ENCODE data around the gene TXNRD1.
"Not testable (repeated sequence)": the region's sequence is repeated elsewhere in the genome, so short reads cannot be mapped to it uniquely, and the experiment has no call there.

The TXNRD1 gene

DNA sequence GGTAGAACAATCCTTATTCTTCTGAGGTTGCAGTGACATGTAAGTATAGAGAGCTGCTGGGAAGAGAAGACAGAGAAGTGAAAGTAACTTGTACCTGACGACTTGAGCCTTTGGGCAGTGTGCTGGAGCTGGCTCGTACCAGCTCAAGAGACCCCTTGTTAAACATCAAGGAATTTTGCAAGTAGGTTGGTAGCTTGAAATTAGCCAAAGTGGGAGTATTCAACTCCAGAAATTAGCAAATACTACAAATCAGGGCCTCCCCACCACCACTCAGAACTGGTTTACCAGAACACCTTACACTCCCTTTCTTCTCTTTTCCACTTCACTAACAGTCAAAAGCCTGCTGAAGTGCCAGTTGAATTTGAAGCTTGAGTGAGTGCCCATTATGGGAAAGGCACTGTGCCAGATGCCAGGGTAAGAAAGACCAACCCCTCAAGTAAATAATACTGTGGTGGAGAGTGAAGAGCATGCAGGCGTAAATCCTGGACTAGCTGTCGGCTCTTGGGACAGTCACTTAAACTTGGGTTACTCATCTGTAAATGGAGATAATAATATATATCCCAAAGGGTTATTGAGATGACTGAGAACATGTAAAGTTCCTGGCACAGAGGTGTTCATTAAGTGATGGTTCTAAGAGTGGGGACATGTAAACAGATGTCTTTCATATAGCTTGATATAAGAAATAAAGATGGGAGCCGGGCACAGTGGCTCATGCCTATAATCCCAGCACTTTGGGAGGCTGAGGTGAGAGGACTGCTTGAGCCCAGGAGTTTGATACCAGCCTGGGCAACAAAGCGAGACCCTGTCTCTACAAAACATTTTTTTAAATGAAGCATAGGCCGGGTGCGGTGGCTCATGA is 60.9 kb downstream of the TXNRD1 start:
- no peak for FAIRE-seq

DNA sequence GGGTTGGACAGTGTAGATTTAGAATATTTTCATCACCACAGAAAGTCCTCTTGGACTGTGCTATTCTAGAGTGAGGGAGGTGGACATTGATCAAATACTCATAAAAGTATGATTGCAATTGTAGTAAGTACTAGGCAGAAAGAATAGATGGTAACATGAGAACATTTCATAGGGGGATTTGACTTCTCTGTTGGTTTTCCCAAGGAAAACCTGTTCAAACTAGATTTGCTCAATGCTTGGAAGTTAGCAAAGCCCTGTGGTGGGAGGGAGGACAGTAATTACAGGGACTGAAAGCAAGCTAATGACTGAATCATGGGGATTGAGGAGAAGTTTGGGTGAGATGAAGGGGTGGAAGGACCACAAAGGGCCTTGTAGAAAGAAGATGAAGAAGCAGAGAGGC is 63.6 kb downstream of the TXNRD1 start:
- DNase-seq (ENCODE audit: insufficient read length, low spot score) (no peak), FAIRE-seq (no peak)

More for the DNA sequence above, 60.9 kb downstream of the TXNRD1 start:
- DNase-seq (ENCODE audit: insufficient read length, low spot score) = no peak

DNA sequence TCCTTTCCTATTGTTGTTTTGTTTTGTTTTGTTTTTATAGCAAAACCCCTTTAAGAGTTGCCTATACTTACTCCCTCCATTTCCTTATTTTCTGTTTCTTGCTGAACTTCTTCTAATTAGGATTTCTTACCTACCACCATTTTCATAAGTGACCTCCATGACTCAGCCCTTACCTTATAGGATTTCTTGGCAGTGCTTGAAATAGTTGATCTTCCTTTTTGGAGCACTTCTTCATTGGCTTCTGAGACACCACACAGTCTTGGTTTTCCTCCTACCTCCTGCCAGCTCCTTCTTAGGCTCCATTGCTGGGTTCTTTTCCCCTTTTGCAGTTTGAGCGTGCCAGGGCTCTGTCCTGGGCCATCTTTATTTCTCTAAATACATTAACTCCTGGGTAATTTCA is 64.5 kb downstream of the TXNRD1 start:
- no peak for FAIRE-seq

DNA sequence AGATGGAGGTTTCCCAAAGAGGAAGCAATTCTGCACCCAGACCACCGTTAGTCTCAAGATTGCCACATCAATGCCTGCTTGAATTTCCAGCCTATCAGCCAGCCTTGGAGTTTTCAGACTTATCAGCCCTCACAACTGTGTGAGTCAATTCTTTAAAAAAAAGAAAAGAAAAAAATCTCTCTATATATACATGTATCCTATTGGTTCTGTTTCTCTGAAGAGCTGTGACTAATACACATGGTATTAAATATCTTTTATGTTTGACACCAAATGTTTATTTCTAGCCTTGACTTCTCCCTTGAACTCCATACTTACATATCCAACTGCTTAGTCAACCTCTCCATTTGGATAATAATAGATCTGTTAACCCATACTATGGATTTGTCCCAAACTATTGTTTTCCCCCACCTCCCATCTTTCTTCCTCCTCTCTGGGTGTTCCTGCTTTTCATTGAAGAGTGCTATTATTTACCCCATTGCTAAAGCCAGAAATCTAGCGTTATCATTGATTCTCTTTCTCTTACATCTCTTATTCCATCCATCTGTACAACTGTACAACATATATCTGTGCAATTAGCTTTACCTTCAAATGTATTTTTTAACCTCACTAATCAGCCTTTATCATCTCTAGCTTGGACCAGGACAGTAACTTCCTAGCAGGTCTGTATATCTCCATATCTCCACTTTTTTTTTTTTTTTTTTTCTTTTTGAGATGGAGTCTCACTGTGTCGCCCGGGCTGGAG is 65.3 kb downstream of the TXNRD1 start:
- no peak for FAIRE-seq
- DNase-seq (ENCODE audit: insufficient read length, low spot score) = peak; percentile 68

More for the DNA sequence above, 64.5 kb downstream of the TXNRD1 start:
- no peak for DNase-seq (ENCODE audit: insufficient read length, low spot score)

DNA sequence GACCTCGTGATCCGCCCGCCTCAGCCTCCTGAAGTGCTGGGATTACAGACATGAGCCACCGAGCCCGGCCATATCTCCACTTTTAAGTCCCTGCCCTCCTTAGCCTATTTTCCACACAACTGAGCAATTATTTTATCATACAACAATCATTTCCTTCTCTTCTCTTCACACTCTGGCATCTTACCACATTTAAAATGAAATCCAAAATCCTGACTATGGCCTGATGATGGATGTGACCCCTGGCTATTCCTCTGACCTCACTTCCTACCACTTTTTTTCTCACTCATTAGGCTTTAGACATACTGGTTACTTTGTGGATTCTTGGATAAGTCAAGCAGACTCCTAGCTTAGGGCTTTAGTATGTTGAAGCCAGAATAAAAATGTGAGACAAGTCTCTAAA is 66.1 kb downstream of the TXNRD1 start:
- DNase-seq (ENCODE audit: insufficient read length, low spot score) (no peak), FAIRE-seq (no peak)

DNA sequence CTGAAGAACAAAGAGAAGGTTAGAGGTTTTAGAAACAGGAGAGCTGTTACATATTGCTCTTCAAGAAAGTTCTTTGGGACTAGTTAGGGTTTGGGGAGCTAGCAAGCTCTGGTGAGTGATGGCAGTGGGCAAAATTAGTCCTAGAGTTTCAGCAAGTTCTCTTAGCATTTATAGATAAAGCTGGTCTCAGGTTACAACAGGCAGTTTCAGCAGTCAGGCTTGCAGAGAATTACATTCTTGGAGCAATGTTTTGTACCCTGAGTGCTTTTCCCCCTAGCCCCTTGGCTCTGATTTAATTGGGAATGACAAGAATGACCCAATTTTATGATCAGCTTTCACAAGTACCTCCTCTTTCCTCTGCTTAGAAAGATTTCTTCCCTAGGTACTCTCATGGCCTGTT is 66.5 kb downstream of the TXNRD1 start:
- DNase-seq (ENCODE audit: insufficient read length, low spot score) (no peak), FAIRE-seq (no peak)

DNA sequence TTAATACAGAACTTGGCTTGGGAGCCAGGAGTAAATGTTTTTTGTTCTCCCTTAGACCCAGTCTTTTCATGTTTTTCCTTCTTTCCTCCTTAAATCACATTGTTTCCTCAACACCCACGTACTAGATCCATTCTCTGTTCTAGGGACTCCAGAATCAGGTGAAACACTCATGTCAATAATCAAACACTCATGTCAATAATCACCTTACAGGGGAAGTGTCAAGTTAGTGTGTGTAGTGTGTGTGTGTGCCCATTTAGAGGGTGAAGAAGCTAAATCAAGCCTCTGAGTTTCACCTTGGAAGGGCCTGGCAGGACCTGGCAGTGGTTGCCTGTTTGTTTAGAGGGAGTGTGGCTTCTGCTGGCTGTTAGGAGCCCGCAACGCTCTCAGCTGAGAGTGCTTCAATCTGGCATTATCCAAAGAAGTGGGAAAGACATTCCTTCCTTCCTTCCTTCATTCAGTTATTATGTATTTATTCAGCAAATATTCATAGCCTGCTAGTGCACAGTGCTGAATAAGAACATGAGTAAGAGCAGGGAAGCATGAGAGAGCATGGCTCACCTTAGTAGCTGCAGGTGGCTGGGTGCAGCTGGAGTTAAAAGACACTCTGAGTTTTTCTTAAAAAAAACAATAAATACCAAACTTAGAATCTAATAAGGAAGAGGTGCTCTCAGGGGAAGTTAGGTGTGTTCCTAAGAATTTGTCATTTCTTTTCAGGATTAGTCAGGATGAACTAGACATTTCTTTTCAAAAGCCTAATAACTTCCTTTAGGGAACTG is 70.3 kb downstream of the TXNRD1 start:
- DNase-seq (ENCODE audit: insufficient read length, low spot score) (no peak), FAIRE-seq (no peak)

DNA sequence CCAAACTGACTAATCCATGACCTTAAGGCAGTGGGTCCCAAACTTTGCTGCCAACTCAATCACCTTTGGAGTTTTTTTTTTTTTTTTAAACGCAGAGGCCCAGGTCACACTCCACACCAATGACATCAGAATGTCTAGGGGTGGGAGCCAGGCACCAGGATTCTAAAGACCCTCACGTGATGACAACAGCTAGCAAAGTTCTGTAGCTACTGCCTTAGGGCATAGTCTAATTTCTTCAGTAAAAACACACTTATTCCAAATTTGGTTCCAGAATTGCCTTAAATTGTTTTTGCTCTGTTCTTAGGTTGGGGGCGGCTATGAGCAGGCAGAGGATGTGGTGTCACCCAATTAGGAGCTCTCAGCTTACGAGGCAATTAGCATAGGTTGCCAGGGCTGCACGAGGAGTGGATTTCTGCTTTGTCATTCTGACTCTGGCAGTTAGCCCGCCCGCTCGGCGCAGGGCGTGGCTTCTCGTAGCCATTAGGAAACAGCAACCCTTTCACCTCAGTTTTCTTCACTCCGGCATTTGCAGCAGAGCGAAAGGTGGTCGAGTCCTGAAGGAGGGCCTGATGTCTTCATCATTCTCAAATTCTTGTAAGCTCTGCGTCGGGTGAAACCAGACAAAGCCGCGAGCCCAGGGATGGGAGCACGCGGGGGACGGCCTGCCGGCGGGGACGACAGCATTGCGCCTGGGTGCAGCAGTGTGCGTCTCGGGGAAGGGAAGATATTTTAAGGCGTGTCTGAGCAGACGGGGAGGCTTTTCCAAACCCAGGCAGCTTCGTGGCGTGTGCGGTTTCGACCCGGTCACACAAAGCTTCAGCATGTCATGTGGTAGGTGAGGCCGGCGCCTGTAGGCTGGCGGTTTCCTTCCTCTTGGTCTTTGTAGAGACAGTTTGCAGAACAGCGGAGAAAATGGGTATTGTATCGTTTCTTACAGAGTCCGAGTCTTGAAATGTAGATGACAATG is 71.2 kb downstream of the TXNRD1 start:
- DNase-seq (ENCODE audit: insufficient read length, low spot score) (peak; percentile 85), FAIRE-seq (peak; percentile 57)

DNA sequence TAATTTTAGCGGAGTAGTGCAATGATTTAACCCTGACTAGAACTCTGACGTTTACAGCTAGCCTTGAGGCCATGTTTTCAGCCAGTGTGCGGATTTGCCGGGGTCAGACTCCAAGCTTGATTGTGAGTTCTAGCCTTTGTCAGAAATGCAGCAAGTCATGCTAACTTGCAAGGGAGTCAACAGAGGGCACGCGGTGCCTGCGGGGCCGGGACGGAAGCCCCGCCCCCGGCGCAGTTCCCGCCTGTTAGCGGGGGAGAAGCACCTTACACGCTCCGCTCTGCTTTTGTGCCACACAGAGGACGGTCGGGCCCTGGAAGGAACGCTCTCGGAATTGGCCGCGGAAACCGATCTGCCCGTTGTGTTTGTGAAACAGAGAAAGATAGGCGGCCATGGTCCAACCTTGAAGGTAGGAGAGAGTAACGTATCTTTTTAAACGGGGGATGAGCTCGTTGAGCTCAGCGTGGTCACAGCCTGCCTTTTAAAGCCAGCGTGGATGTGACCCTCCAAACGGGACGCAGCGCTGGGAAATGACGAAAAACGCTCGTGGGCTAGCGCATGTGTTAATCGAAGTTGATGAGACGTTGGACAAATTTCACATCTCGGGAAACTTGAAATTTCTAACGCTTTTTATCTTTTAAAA is 73.2 kb downstream of the TXNRD1 start:
- DNase-seq (ENCODE audit: insufficient read length, low spot score) (peak; percentile 80), FAIRE-seq (peak; percentile 55)

DNA sequence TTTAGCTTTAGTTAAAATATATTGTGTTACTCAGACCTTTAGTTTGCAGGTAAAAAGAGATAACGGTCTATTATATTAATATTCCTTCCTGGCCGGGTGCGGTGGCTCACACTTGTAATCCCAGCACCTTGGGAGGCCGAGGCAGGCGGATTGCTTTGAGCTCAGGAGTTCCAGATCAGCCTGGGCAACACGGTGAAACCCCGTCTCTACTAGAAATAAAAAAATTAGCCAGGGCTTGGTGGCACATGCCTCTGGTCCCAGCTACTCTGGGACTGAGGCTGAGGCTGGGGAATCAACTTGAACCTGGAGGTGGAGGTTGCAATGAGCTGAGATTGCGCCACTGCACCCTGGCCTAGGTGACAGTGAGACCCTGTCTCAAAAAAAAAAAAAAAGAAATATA is 74.7 kb downstream of the TXNRD1 start:
- DNase-seq (ENCODE audit: insufficient read length, low spot score) (no peak), FAIRE-seq (no peak)

DNA sequence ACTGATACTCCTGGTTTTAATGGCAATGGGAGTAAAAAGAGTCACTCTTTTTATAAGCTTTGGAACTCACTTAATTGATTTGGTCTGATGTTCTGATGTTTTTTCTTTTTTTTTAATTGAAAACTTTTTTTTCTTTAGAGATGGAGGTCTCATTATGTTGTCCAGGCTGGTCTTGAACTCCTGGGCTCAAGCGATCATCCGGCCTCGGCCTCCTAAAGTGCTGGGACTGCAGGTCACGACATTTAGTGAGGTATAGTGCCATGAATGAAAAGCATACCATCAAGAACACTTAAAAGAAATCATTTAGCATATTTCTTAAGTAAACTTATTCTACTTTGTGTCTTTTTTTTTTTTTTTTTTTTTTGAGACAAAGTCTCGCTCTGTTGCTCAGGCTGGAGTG is 75.3 kb downstream of the TXNRD1 start:
- FAIRE-seq (no peak), DNase-seq (ENCODE audit: insufficient read length, low spot score) (no peak)

DNA sequence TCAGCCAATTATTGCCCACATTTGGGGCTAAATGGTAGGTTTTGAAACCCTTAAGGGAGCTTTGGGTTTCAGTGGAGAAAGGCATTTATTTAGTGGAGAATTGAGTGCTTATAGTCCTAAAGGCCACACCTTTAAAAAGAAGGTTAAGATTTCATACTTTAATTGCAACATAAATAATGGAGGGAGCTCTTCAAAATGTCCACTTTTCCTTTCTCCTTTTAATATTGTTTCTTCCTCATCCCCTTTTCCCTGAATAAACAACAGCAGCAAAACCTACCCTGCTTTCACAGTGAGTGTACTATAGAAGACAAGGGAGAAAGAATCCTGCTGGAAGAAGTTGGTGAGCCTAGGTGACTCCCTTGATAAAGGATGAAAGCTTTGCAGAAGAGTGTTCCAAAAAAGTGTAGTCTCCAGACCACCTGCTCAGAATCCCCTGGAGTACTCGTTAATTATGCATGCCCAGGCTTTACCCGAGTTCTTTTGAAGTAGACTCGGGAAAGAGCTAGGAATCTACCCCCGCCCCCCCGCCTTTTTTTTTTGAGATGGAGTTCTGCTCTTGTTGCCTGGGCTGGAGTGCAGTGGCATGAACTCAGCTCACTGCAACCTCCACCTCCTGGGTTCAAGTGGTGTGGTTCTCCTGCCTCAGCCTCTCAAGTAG is 76.4 kb downstream of the TXNRD1 start:
- FAIRE-seq = no peak
- DNase-seq (ENCODE audit: insufficient read length, low spot score) = no peak

DNA sequence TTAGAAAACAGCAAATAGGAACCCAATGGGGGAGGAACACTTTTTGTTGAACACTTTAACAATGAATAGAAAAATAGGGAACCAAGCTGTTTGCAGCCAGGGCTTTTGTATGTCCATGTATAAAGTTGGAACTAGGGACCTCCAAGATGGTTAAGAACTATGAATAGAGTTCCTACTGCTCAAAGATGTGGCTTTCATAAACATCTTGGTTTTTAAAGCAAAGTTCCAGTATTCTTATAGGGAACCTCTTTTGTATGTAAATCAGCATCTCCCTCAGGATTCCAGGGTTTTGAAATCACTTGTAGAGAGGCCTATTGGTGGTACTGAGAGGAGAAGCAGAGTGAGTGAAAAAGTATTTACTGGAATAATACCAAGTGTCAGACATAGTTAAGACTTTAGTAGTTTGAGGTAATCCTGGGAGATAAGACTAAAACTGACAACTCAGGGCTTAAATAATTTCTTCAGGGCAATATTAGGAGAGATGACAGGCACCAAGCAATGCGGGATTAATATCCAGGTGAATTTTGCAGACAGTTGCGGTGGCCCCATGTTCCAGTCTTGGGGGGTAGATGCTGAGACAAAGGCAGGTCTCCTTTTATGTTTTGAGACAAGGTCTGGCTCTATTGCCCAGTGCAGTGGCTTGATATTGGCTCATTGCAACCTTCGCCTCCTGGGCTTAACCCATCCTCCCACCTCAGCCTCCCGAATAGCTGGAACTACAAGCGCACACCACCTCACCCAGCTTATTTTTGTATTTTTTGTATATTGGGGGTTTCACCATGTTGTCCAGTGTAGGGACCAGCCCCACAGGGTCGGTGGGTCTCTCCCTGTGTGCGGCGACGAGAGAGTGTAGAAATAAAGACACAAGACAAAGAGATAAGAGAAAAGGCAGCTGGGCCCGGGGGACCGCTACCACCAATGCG is 77.6 kb downstream of the TXNRD1 start:
- DNase-seq (ENCODE audit: insufficient read length, low spot score) (no peak), FAIRE-seq (no peak)

DNA sequence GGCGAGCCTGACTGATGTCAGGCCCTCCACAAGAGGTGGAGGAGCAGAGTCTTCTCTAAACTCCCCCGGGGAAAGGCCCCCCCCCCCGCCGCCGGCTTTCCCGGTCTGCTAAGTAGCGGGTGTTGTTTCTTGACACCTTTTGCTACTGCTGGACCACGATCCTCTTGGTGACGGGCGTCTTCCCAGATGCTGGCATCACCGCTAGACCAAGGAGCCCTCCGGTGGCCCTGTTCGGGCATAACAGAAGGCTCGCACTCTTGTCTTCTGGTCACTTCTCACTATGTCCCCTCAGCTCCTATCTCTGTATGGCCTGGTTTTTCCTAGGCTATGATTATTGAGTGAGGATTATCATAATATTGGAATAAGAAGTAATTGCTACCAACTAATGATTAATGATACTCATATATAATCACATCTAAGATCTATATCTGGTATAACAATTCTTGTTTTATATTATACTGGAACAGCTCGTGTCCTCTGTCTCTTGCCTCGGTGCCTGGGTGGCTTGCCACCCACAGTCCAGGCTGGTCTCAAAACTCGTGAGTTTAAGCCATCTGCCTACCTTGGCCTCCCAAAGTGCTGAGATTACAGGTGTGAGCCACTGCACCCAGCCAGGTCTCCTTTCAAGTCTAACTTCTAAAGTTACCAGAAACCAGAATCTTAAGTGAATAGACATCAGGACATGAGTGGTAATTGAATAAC is 78.7 kb downstream of the TXNRD1 start:
- FAIRE-seq; DNase-seq (ENCODE audit: insufficient read length, low spot score): not testable (repeated sequence)

DNA sequence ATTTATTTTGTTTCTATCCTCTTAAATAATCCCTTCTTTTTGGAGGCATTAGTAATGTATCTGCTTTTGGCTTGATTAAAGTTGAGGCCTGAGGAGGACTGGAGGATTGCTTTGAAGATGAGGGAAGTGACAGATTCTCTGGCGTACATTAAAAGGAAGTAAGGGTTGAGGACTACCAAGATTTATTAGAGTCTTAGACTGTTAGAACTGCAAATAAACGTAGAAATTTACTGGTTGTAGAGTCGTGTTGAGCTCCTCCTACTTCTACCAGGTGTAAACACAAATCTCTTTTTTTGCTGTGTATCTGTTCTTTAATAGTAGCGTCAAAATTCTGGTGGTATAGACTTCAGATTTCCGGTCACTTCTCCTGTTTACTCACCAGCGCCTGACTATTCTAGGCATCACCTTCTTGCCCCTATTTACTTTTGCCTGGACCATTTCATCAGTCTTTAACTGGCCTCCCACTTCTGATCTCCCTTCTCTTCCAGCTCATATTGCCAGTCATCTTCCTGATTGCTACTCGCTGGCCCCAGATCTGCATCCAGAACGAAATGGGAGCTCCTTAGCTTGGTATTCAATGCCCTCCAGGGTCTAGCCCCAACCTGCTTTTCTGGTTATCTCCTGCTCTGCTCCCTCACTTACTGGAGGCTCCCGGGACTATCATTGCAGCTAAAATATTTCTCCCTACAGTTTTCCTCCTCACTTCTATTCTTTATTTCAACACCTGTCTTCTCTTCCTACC is 79.5 kb downstream of the TXNRD1 start:
- no peak for FAIRE-seq

DNA sequence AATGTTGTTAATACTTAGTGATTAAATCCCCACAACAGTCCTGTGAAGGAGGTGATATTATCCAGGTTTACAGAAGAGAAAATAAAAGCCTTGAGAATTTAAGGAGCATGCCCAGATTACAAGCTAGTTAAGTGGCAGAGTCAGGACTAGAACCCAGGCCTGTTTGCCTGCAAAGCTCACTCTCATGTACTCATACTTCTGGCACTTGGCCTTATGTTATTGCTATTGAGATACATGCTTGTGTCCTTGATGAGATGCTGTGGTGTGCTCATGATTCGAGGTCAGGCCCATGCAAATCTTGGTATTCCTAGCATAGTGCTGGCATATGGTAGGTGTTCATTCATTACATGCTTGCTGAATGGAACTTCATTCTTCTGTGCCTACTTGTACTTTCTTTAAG is 80.4 kb downstream of the TXNRD1 start:
- DNase-seq (ENCODE audit: insufficient read length, low spot score) (no peak), FAIRE-seq (no peak)

More for the DNA sequence above, 79.5 kb downstream of the TXNRD1 start:
- DNase-seq (ENCODE audit: insufficient read length, low spot score) = no peak

DNA sequence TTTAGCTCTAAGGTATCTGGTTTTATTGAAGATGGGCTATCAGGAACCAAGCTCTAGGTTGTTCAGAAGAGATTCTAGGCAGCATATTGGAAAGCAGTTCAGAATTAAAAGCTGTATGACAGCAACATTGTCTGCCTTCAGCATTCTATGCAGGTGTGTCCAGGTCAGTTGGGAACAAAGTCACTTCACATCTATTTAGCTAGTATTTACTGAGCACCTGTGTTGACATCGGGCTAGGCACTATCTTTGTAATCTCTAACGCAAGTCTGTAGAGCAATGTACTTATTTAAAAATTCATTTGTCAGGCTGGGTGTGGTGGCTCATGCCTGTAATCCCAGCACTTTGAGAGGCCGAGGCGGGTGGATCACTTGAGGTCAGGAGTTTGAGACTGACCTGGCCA is 81.1 kb downstream of the TXNRD1 start:
- no peak for FAIRE-seq
- no peak for DNase-seq (ENCODE audit: insufficient read length, low spot score)

All from HTR-8/SVneo (cell line).